Type B pancreatic cell (in vitro differentiated cells): Measurements from ENCODE around the gene ELP1. TPM values are rescaled to one million over a fixed set of nuclear protein-coding genes. Genes with fewer than 3 reads are reported as not detected.

Source experiments
- DNase-seq: peaks from one replicate; pipeline ENCODE4 v3.0.0; 2021; ENCODE audit warnings: mixed read lengths; ENCODE audit not compliant: unreplicated experiment; ENCODE audit errors: extremely low spot score
- H3K27ac Mint-ChIP-seq: 2 replicates; pipeline ENCODE4 v1.8.0; 2021; ENCODE audit warnings: mild to moderate bottlenecking, mixed read lengths
- H3K27me3 Mint-ChIP-seq: 2 replicates; pipeline ENCODE4 v1.8.0; 2021; ENCODE audit warnings: mixed read lengths
- H3K36me3 Mint-ChIP-seq: 2 replicates; pipeline ENCODE4 v1.8.0; 2021; ENCODE audit warnings: mixed read lengths
- H3K4me1 Mint-ChIP-seq: one replicate; pipeline ENCODE4 v1.8.0; 2021; ENCODE audit warnings: mixed read lengths; ENCODE audit not compliant: unreplicated experiment
- H3K4me3 Mint-ChIP-seq: 2 replicates; pipeline ENCODE4 v1.8.0; 2021; ENCODE audit warnings: mild to moderate bottlenecking, mixed read lengths
- H3K9me3 Mint-ChIP-seq: 2 replicates; pipeline ENCODE4 v1.8.0; 2021; ENCODE audit warnings: mixed read lengths
- CTCF ChIP-seq: fragments of 200-600 bp; sonication (generic); conservative IDR thresholded peaks from 2 replicates; pipeline ENCODE4 v1.5.0; 2021; ENCODE audit warnings: antibody characterized with exemption, mild to moderate bottlenecking
- total RNA-seq: library from RNA; stranded (reverse); gene quantifications from 2 replicates; pipeline ENCODE4 v1.2.1, GENCODE V29; 2021; ENCODE audit warnings: low replicate concordance

The ELP1 gene
- total RNA-seq, 1 donor from 2014 or later: 42.5 TPM

- Mint-ChIP-seq H3K36me3 (peaks cover 40% of the 10 kb centered on the region), H3K4me1 (no peaks in the 10 kb centered on the region), H3K9me3 (no peaks in the 10 kb centered on the region), H3K27ac (peak overlapping the region; percentile 48), H3K27me3 (no peaks in the 10 kb centered on the region), H3K4me3 (no peak overlapping the region)
- TF ChIP-seq CTCF: no peak
- DNase-seq: no peak
Measured at GRCh38 chr9:108911820-108912219, 22.1 kb downstream of the ELP1 start.

GRCh38 chr9:108910914-108911313 is 23.0 kb downstream of the ELP1 start:
- TF ChIP-seq CTCF: no peak
- Mint-ChIP-seq H3K36me3 (peaks cover 40% of the 10 kb centered on the region), H3K27me3 (no peaks in the 10 kb centered on the region), H3K4me1 (no peaks in the 10 kb centered on the region), H3K9me3 (no peaks in the 10 kb centered on the region), H3K4me3 (peak overlapping the region; percentile 26), H3K27ac (peak overlapping the region; percentile 83)
- no peak for DNase-seq

GRCh38 chr9:108910402-108910801 is 23.5 kb downstream of the ELP1 start:
- no peaks in the 10 kb centered on the region for H3K4me1 Mint-ChIP-seq
- peaks cover 38% of the 10 kb centered on the region for H3K36me3 Mint-ChIP-seq
- no peak for DNase-seq
- no peak overlapping the region for H3K4me3 Mint-ChIP-seq
- TF ChIP-seq CTCF: no peak
- no peaks in the 10 kb centered on the region for H3K9me3 Mint-ChIP-seq
- H3K27ac Mint-ChIP-seq: peak overlapping the region; percentile 83
- H3K27me3 Mint-ChIP-seq: no peaks in the 10 kb centered on the region

GRCh38 chr9:108905494-108905893 is 28.4 kb downstream of the ELP1 start:
- peaks cover 45% of the 10 kb centered on the region for H3K36me3 Mint-ChIP-seq
- H3K27me3 Mint-ChIP-seq: no peaks in the 10 kb centered on the region
- DNase-seq: no peak
- no peak for TF ChIP-seq CTCF
- H3K4me1 Mint-ChIP-seq: peaks cover under 1% of the 10 kb centered on the region
- H3K4me3 Mint-ChIP-seq: no peak overlapping the region
- no peaks in the 10 kb centered on the region for H3K9me3 Mint-ChIP-seq
- no peak overlapping the region for H3K27ac Mint-ChIP-seq

GRCh38 chr9:108904161-108904560 is 29.8 kb downstream of the ELP1 start:
- Mint-ChIP-seq H3K27ac (no peak overlapping the region), H3K27me3 (no peaks in the 10 kb centered on the region)
- TF ChIP-seq CTCF: no peak

More at GRCh38 chr9:108904161-108904560, 29.8 kb downstream of the ELP1 start:
- no peak for DNase-seq
- Mint-ChIP-seq H3K4me3 (no peak overlapping the region), H3K4me1 (peaks cover 6% of the 10 kb centered on the region), H3K9me3 (no peaks in the 10 kb centered on the region), H3K36me3 (peaks cover 41% of the 10 kb centered on the region)
